Measurements from ENCODE around the gene MSI2.

The MSI2 gene

GRCh38 chr17:57643062-57643461 lies 386.7 kb downstream of the MSI2 start:
- no peaks in the 10 kb centered on the region for H3K9me2 ChIP-seq (ENCODE audit: low read depth, low read length)
- no peaks in the 10 kb centered on the region for H3K4me1 ChIP-seq (ENCODE audit: insufficient read depth, low read length, severe bottlenecking)
- no peaks in the 10 kb centered on the region for H3K27me3 ChIP-seq (ENCODE audit: insufficient read depth, low read length)
- no peaks in the 10 kb centered on the region for H3K79me2 ChIP-seq (ENCODE audit: insufficient read depth, low read length)
- H2AFZ ChIP-seq (ENCODE audit: low read length), result no peak overlapping the region
- TF ChIP-seq CTCF (IDR thresholded peaks at IDR 0.05; ENCODE audit: low read length), result no peak
- TF ChIP-seq EZH2 (IDR thresholded peaks at IDR 0.05; ENCODE audit: borderline replicate concordance, low read length), result no peak
- H3K4me3 ChIP-seq (ENCODE audit: low read depth, low read length, poor library complexity, severe bottlenecking), result no peak overlapping the region
- H3K9me3 ChIP-seq (ENCODE audit: low read length), result no peaks in the 10 kb centered on the region
- H3K27ac ChIP-seq (ENCODE audit: low read depth, low read length, poor library complexity, severe bottlenecking), result no peak overlapping the region
- peaks cover 83% of the 10 kb centered on the region for H3K36me3 ChIP-seq (ENCODE audit: insufficient read depth, low read length)
- no peak overlapping the region for H3K4me2 ChIP-seq (ENCODE audit: low read length)
- H3K9ac ChIP-seq (ENCODE audit: low read length), result no peak overlapping the region
- no peaks in the 10 kb centered on the region for H3F3A ChIP-seq (ENCODE audit: insufficient read depth, low read length)
- no peaks in the 10 kb centered on the region for H4K20me1 ChIP-seq (ENCODE audit: insufficient read depth, low read length)

- Histone ChIP-seq H3K9ac (ENCODE audit: low read length) (no peak overlapping the region), H3K36me3 (ENCODE audit: insufficient read depth, low read length) (peaks cover 83% of the 10 kb centered on the region), H3K4me3 (ENCODE audit: low read depth, low read length, poor library complexity, severe bottlenecking) (no peak overlapping the region), H3K4me2 (ENCODE audit: low read length) (no peak overlapping the region), H3K27me3 (ENCODE audit: insufficient read depth, low read length) (no peaks in the 10 kb centered on the region), H3K27ac (ENCODE audit: low read depth, low read length, poor library complexity, severe bottlenecking) (no peak overlapping the region), H2AFZ (ENCODE audit: low read length) (no peak overlapping the region), H3K9me2 (ENCODE audit: low read depth, low read length) (no peaks in the 10 kb centered on the region), H4K20me1 (ENCODE audit: insufficient read depth, low read length) (no peaks in the 10 kb centered on the region), H3F3A (ENCODE audit: insufficient read depth, low read length) (no peaks in the 10 kb centered on the region), H3K79me2 (ENCODE audit: insufficient read depth, low read length) (no peaks in the 10 kb centered on the region), H3K9me3 (ENCODE audit: low read length) (no peaks in the 10 kb centered on the region), H3K4me1 (ENCODE audit: insufficient read depth, low read length, severe bottlenecking) (no peaks in the 10 kb centered on the region)
- TF ChIP-seq EZH2 (IDR thresholded peaks at IDR 0.05; ENCODE audit: borderline replicate concordance, low read length) (no peak), CTCF (IDR thresholded peaks at IDR 0.05; ENCODE audit: low read length) (no peak)
Observed at GRCh38 chr17:57644326-57644725, 388.0 kb downstream of the MSI2 start.

GRCh38 chr17:57645950-57646665 lies 389.8 kb downstream of the MSI2 start:
- Histone ChIP-seq H3K4me3 (ENCODE audit: low read depth, low read length, poor library complexity, severe bottlenecking) (no peak overlapping the region), H3K27me3 (ENCODE audit: insufficient read depth, low read length) (no peaks in the 10 kb centered on the region), H2AFZ (ENCODE audit: low read length) (no peak overlapping the region), H4K20me1 (ENCODE audit: insufficient read depth, low read length) (no peaks in the 10 kb centered on the region), H3K9me2 (ENCODE audit: low read depth, low read length) (no peaks in the 10 kb centered on the region), H3K4me1 (ENCODE audit: insufficient read depth, low read length, severe bottlenecking) (no peaks in the 10 kb centered on the region), H3F3A (ENCODE audit: insufficient read depth, low read length) (no peaks in the 10 kb centered on the region), H3K79me2 (ENCODE audit: insufficient read depth, low read length) (no peaks in the 10 kb centered on the region), H3K9ac (ENCODE audit: low read length) (no peak overlapping the region), H3K36me3 (ENCODE audit: insufficient read depth, low read length) (peaks cover 75% of the 10 kb centered on the region), H3K9me3 (ENCODE audit: low read length) (no peaks in the 10 kb centered on the region), H3K27ac (ENCODE audit: low read depth, low read length, poor library complexity, severe bottlenecking) (no peak overlapping the region), H3K4me2 (ENCODE audit: low read length) (no peak overlapping the region)
- TF ChIP-seq EZH2 (IDR thresholded peaks at IDR 0.05; ENCODE audit: borderline replicate concordance, low read length), result no peak

GRCh38 chr17:57648720-57649119 lies 392.4 kb downstream of the MSI2 start:
- no peaks in the 10 kb centered on the region for H3K9me3 ChIP-seq (ENCODE audit: low read length)
- no peaks in the 10 kb centered on the region for H3K27me3 ChIP-seq (ENCODE audit: insufficient read depth, low read length)
- H3F3A ChIP-seq (ENCODE audit: insufficient read depth, low read length), result no peaks in the 10 kb centered on the region
- no peak overlapping the region for H3K9ac ChIP-seq (ENCODE audit: low read length)
- no peaks in the 10 kb centered on the region for H3K79me2 ChIP-seq (ENCODE audit: insufficient read depth, low read length)
- H2AFZ ChIP-seq (ENCODE audit: low read length), result no peak overlapping the region
- no peaks in the 10 kb centered on the region for H4K20me1 ChIP-seq (ENCODE audit: insufficient read depth, low read length)
- H3K4me3 ChIP-seq (ENCODE audit: low read depth, low read length, poor library complexity, severe bottlenecking), result no peak overlapping the region
- H3K9me2 ChIP-seq (ENCODE audit: low read depth, low read length), result no peaks in the 10 kb centered on the region
- H3K4me2 ChIP-seq (ENCODE audit: low read length), result no peak overlapping the region
- TF ChIP-seq EZH2 (IDR thresholded peaks at IDR 0.05; ENCODE audit: borderline replicate concordance, low read length) (no peak), CTCF (IDR thresholded peaks at IDR 0.05; ENCODE audit: low read length) (no peak)
- H3K4me1 ChIP-seq (ENCODE audit: insufficient read depth, low read length, severe bottlenecking), result no peaks in the 10 kb centered on the region
- H3K36me3 ChIP-seq (ENCODE audit: insufficient read depth, low read length), result peaks cover 49% of the 10 kb centered on the region; the same call in 1 of the 2 replicates
- H3K27ac ChIP-seq (ENCODE audit: low read depth, low read length, poor library complexity, severe bottlenecking), result no peak overlapping the region
